ENCODE data around the gene ARMH4.

The ARMH4 gene

GRCh38 chr14:58091883-58092630 lies 60.0 kb downstream of the ARMH4 start:
- DNase-seq: no peak

DNA sequence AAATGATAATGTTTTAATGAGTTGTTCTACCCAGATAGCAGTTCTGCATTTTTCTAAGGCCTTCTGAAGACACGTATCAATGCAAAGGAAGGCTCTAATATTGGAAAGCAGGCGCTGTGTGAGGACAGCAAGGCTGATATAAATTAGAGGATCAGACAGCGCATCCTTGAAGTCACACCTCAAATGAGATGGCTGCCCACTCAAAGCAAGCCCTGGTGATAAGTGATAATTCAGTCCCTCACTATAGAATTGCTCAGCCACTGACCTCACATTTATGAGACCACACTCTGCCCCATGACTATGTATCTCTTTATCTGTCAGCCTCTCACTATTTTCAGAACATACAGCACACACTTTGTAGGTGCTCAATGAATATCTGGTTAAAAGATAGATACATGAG lies 62.4 kb downstream of the ARMH4 start:
- no peak for DNase-seq

DNA sequence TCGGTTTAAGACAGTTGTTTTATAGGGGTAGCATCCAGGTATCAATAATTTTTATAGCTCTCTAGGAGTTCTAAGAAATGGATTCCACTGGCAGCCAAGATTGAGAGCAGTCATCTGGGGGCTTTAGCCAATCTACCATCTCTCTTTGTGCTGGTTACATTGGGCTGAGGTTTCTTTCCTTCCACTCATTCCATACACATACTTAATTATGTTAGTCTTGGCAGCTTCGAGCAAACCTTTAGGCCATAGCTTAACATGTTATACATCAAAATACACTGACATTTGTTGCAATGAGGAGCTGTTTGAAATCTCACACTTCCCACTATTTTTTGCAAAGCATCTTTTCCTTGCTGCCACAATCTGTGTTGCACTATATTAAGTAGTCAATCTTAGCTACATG lies 63.1 kb downstream of the ARMH4 start:
- DNase-seq: no peak

- DNase-seq: no peak
These were observed 66.1 kb downstream of the ARMH4 start for GRCh38 chr14:58085877-58086276.

GRCh38 chr14:58082491-58083098 lies 69.4 kb downstream of the ARMH4 start:
- peak; percentile 31 for DNase-seq

- DNase-seq: no peak
These were observed 70.0 kb downstream of the ARMH4 start for GRCh38 chr14:58082011-58082410.

GRCh38 chr14:58078471-58078870 lies 73.5 kb downstream of the ARMH4 start:
- no peak for DNase-seq

DNA sequence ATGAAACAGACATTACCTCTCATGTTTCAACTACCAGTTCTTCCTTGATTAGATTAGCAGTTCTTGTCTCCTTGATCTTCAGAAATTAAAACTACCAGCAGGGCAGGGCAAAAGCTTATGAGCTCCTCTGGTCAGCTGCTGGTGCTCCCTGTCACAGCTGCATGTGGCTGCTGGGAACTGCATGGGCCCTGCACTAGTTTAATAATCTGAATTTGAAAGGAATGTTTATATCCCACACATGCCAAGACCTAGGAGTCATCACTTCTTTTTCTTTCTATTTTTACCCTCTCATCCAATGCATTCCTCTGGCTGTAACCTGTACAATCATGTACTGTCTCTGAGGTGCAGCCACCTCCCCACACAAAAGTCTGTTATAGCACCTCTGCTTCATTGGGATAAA lies 73.9 kb downstream of the ARMH4 start:
- no peak for DNase-seq

- no peak for DNase-seq
These were observed 74.4 kb downstream of the ARMH4 start for GRCh38 chr14:58077621-58078020.

GRCh38 chr14:58073516-58073915 lies 78.5 kb downstream of the ARMH4 start:
- no peak for DNase-seq

DNA sequence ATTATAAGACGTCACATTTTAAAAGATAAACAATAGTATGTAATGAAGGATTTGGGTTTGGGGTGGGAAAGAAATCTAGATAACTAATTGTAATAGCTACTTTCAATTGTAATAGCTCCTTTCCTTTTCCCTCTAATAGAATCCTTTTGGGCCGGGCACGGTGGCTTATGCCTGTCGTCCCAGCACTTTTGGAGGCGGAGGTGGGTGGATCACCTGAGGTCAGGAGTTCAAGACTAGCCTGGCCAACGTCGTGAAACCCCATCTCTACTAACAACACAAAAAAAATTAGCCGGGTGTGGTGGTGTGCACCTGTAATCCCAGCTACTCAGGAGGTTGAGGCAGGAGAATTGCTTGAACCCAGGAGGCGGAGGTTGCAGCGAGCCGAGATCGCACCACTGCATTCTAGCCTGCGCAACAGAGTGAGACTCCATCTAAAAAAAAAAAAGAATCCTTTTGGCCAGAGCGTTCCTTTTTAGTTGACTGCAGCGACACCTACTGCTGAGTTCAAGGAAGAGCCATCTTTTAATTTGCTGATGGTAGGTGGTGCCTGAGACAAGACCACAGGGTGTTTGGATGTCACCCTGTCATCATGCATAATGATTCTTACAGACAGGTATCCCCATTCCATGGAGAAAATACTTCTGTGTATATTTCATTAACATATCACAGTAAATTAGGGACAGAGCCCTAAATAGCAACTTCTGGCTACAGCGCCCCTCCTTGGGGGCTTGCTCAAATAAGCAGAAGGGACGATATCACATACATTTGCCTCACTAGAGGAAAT lies 79.5 kb downstream of the ARMH4 start:
- DNase-seq: peak; percentile 62

DNA sequence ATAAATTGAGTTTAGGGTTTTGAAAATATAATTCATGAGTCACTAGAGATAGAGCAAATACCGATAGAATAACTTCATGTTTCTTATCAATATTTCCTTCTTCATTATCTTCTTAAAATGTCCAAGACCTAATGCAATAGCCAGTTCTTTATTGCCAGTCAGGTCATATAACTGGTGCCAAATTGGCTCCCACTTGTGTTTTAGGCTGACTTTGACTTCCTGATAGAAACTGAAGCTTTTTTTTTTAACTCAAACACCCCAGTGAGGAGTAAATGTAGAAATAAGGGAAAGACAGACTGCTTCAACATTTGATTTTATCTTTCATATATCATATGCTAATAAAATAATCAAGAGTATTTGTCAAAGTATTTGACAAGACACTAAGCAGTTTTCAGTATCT lies 80.7 kb downstream of the ARMH4 start:
- DNase-seq: peak; percentile 17

- DNase-seq: no peak
These were observed 83.7 kb downstream of the ARMH4 start for GRCh38 chr14:58068306-58068705.

DNA sequence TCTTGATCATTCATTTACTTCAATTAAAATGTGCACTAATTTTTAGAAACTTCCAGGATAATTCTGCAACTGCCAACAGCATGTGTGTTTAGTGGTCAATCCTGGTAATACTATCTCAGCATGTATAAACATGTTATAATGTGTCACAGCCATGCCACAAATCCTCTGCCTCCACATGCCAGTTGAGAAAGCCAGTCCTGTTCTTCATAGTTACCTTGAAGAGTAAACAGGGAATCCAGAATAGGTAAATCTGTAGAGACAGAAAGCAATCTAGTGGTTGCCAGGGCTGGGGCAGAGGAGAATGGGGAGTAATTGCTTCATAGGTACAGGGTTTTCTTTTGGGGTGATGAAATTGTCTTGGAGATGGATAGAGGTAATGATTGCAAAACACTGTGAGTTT lies 85.9 kb downstream of the ARMH4 start:
- no peak for DNase-seq

- no peak for DNase-seq
These were observed 90.4 kb downstream of the ARMH4 start for GRCh38 chr14:58061581-58061980.

DNA sequence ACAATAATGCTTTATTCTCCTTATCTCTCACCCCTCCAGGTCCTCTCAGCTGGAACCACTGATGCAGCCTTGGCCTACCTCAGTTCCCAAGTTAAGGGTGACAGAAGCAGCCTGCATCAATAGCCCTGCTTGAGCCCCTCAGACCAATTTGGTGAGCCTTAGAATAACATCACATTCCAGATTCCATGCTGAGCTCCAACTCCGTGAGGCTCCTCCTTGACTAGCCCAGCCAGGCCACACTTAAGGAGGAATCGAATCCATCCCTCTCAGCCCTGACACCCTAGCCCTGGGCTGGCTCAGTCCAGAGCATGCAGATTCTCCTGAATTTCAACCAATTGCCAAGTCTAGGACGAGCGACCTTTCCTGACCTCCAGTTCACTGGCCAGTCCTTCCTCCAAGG lies 91.1 kb downstream of the ARMH4 start:
- no peak for DNase-seq

- no peak for DNase-seq
These were observed 91.9 kb downstream of the ARMH4 start for GRCh38 chr14:58060077-58060476.

DNA sequence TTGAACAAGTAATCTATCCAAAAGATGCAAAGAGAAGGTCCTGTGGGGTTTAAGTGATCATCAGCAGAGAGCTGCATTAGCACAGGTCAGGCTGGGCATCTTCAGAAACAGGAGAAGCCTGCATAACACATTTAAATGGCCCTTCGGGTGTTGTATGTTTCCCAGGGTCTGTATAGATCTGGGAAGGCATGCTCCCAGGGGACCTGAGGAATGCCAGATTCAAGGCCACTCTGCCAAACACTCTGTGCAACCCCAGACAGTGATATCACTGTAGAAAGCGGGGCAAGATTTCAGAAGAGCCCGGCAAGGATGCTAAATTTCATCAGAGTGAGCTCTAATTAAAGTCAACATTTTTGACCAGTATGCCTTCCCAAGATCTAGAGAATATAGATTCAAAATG lies 92.9 kb downstream of the ARMH4 start:
- DNase-seq: no peak

GRCh38 chr14:58055497-58056010 lies 96.5 kb downstream of the ARMH4 start:
- DNase-seq: no peak

GRCh38 chr14:58054100-58054499 lies 97.9 kb downstream of the ARMH4 start:
- DNase-seq: peak; percentile 6

DNA sequence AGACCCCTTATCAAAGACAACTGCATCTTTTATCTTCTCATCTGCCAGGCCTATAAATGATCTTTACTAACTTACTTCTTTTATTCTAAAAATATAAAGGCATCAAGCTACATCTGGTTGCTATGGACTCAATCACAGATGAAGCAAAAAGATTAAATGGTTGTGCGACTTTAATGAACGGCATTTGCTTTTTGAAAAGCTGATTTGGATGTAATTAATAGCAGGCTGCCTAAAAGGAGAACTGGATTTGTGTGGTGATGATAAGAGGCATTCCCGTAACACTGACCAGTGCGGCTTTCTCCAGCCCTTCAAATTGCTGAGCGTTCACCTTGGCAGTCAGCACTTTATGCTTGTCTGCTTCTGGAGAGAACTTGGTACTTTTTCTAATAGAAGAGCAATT lies 103.8 kb downstream of the ARMH4 start:
- DNase-seq: no peak

- DNase-seq: peak; percentile 26
These were observed 124.1 kb downstream of the ARMH4 start for GRCh38 chr14:58027904-58028303.

DNA sequence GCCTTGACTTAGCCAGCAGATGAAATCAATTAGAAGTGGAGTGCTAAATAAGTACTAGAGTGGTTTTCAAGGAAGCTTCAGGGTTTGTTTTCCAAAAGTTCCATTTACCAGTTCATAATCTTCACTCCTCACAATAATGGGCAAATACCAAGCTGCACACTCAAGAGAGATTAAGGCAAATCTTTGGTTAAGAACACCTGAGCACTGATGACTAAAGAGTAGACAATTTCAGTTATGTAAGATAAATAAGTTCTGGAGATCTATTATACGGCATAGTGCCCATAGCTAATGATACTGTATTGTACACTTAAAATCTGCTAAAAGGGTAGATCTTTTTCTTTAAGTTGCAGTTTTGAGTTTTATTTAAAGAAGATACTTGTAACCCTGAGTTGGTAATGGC lies 125.0 kb downstream of the ARMH4 start:
- DNase-seq: no peak

- peak; percentile 64 for DNase-seq
These were observed 125.8 kb downstream of the ARMH4 start for GRCh38 chr14:58026219-58026618.

Data from RPMI8226 (cell line).